ENCODE measurements around the gene ULBP1.
"Not testable (repeated sequence)": the region's sequence is repeated elsewhere in the genome, so short reads cannot be mapped to it uniquely, and the experiment has no call there.

DNA sequence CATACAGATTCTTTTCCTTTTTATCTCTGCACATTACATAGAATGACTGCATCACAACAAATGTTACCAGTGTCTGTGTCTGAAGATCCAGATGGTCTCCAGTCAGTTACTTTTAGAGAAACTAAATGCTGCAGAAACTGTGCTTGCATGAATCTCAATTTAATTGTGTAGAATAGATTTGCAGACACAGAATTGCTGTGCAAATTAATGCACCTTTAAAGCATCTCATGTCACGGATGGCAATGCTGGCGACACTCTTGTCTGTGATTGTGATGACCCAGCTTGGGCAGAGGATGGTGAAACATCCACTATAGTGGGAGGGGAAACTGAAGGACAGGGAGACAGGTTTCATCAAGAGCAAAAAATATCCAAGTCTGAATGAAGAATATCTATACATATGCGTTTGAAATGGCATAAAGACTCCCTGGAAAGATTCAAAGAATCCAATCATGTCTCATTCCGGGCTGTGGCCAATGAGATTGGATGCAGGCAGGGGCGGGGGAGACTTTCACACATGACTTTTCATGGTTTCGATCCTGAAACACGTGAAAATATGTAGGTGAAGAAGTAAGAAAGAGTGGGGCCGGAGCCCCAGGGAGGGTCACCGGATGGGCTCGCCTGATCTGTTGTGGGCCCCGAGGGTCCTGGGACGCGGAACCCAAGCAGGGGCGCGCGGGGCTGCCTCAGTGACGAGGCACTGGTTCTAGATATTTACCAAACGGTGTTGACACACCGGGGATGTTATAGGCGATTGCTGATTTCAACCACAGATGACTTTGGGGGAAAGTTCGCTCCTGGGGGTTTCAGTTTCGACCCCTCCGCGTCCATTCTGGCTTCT is 50.3 kb downstream of the ULBP1 start:
- TF ChIP-seq CTCF (IDR thresholded peaks at IDR 0.05); SIN3A (IDR thresholded peaks at IDR 0.05; ENCODE audit: borderline replicate concordance, insufficient read depth, low read depth, low read length); TCF7L2 (IDR thresholded peaks at IDR 0.05; ENCODE audit: low read depth, low read length); POLR2AphosphoS5 (IDR thresholded peaks at IDR 0.05; ENCODE audit: low read depth, low read length): not testable (repeated sequence)
